HepG2 (cell line): ENCODE results near the gene IL18RAP. TPM values are rescaled to one million over a fixed set of nuclear protein-coding genes. Genes with fewer than 3 reads are reported as not detected.

Experiments used
- ATAC-seq: fragments of 200-7000 bp; cut with Tn5 transposase; 3 replicates; pipeline ENCODE4 v1.9.1; 2020; ENCODE audit warnings: mild to moderate bottlenecking, moderate library complexity
- BruUV-seq: library from RNA; stranded (reverse); fragments of 400-500 nt; replicated peaks from 2 replicates; lab custom pipeline; 2021; lab: Mats Ljungman, UMichigan
- CTCF ChIA-PET: fragments of 300-600 bp; formaldehyde crosslinking; extraction: SDS; loops from one replicate; lab custom pipeline; 2021; ENCODE audit warnings: low total read pairs, inconsistent platforms, low intra/inter-chr PET ratio; lab: Yijun Ruan, JAX
- POLR2A ChIA-PET: fragments of 350-600 bp; sonication (Branson Sonifier 250); formaldehyde crosslinking; loops from one replicate; lab custom pipeline; 2020; ENCODE audit warnings: antibody characterized with exemption, inconsistent platforms; lab: Yijun Ruan, JAX
- DNase-seq: peaks from one replicate; pipeline ENCODE4 v3.0.0-alpha.2; 2015; ENCODE audit warnings: low spot score
- FAIRE-seq: peaks from 3 replicates; lab custom pipeline; 2011; peaks lifted over from hg19 to GRCh38; lab: Jason Lieb, UNC
- H2AFZ ChIP-seq: one replicate; pipeline ENCODE4 v1.6.1; 2011; ENCODE audit warnings: low read length, inconsistent platforms
- H3K27ac ChIP-seq: fragments of 300-600 bp; 3 replicates; pipeline ENCODE4 v1.8.0; 2011; ENCODE audit warnings: mixed run types, mild to moderate bottlenecking, mixed read lengths, low read length, inconsistent platforms; ENCODE audit not compliant: insufficient read depth; ENCODE audit errors: extremely low read length
- H3K27me3 ChIP-seq, 2 experiments: fragments of 200-600 bp in 1 of 2; 2 replicates in 1 of 2; 3 replicates in 1 of 2; pipeline versions ENCODE4 v1.6.0 to v1.8.0; 2011; ENCODE audit warnings: low read length in 2 of 2, mild to moderate bottlenecking in 2 of 2, moderate library complexity in 2 of 2, inconsistent platforms in 1 of 2; ENCODE audit not compliant: insufficient read depth in 2 of 2, control insufficient read depth in 1 of 2
- H3K36me3 ChIP-seq, 2 experiments: fragments of 200-600 bp in 1 of 2; replicated peaks in 1 of 2; 2 replicates in 1 of 2; 3 replicates in 1 of 2; pipeline versions ENCODE4 v1.5.1 to v1.8.0; 2011; ENCODE audit warnings: low read length in 2 of 2, inconsistent platforms in 1 of 2; ENCODE audit not compliant: insufficient read depth in 2 of 2, control insufficient read depth in 1 of 2
- H3K4me1 ChIP-seq: 2 replicates; pipeline ENCODE4 v1.5.1; 2012; ENCODE audit warnings: low read length, inconsistent platforms; ENCODE audit not compliant: insufficient read depth
- H3K4me2 ChIP-seq: 2 replicates; pipeline ENCODE4 v1.6.0; 2011; ENCODE audit warnings: low read depth, low read length, inconsistent platforms
- H3K4me3 ChIP-seq, 3 experiments: fragments of 200-600 bp in 1 of 3; sonication (generic), shearing (Covaris generic) in 1 of 3; replicated peaks in 1 of 3; 2 replicates each; pipeline ENCODE4 v1.5.1; 2011 to 2016; ENCODE audit warnings: low read length in 3 of 3, inconsistent platforms in 2 of 3, low read depth in 2 of 3, mild to moderate bottlenecking in 2 of 3, control low read depth in 1 of 3, mixed read lengths in 1 of 3; ENCODE audit not compliant: insufficient read depth in 1 of 3
- H3K79me2 ChIP-seq: one replicate; pipeline ENCODE4 v1.6.1; 2011; ENCODE audit warnings: low read length, inconsistent platforms; ENCODE audit not compliant: insufficient read depth
- H3K9ac ChIP-seq: 2 replicates; pipeline ENCODE4 v1.6.0; 2011; ENCODE audit warnings: mild to moderate bottlenecking, low read depth, low read length, inconsistent platforms; ENCODE audit not compliant: insufficient read depth
- H3K9me3 ChIP-seq: 2 replicates; pipeline ENCODE4 v1.5.1; 2012; ENCODE audit warnings: mild to moderate bottlenecking, low read length
- H4K20me1 ChIP-seq: 2 replicates; pipeline ENCODE4 v1.6.0; 2011; ENCODE audit warnings: inconsistent platforms, mild to moderate bottlenecking, low read length, moderate library complexity; ENCODE audit not compliant: insufficient read depth
- DPF2 ChIP-seq: sonication (generic); formaldehyde crosslinking; IDR thresholded peaks from 2 replicates; pipeline ENCODE4 v1.4.0; 2020; ENCODE audit warnings: mild to moderate bottlenecking, low read depth, missing genetic modification reagents, borderline replicate concordance
- MZF1 ChIP-seq: sonication (generic); formaldehyde crosslinking; IDR thresholded peaks from 2 replicates; pipeline ENCODE4 v1.8.1; 2023; ENCODE audit warnings: mild to moderate bottlenecking, missing genetic modification reagents, borderline replicate concordance
- NFE2L2 ChIP-seq: fragments of 150-350 bp; IDR thresholded peaks from 2 replicates; pipeline ENCODE4 v1.6.1; 2014; ENCODE audit warnings: low read length
- THYN1 ChIP-seq: sonication (generic); formaldehyde crosslinking; IDR thresholded peaks from 2 replicates; pipeline ENCODE4 v1.8.1; 2023; ENCODE audit warnings: low read depth, mild to moderate bottlenecking, moderate library complexity, missing genetic modification reagents, borderline replicate concordance
- ZBTB10 ChIP-seq: sonication (generic); formaldehyde crosslinking; IDR thresholded peaks from 2 replicates; pipeline ENCODE4 v1.4.0; 2020; ENCODE audit warnings: missing genetic modification reagents, borderline replicate concordance
- ZNF180 ChIP-seq: sonication (generic); formaldehyde crosslinking; IDR thresholded peaks from 2 replicates; pipeline ENCODE4 v1.4.0; 2020; ENCODE audit warnings: low read depth, missing genetic modification reagents, borderline replicate concordance
- ZNF468 ChIP-seq: sonication (generic); formaldehyde crosslinking; IDR thresholded peaks from 2 replicates; pipeline ENCODE4 v1.8.0; 2022; ENCODE audit warnings: mild to moderate bottlenecking, moderate library complexity, missing genetic modification reagents
- in situ Hi-C: cut with HindIII; loops from 2 replicates; pipeline ENCODE4 v1.10.0; 2017; ENCODE audit warnings: low pct_unique_long_range_greater_than_20kb; ENCODE audit not compliant: extremely low pct_ligation_motif_present
- intact Hi-C: fragments of 100-400 bp; cut with micrococcal nuclease; formaldehyde crosslinking; loops from one replicate; pipeline ENCODE4 v1.10.0; 2022; ENCODE audit not compliant: unreplicated experiment
- polyA plus RNA-seq, 8 experiments: library from polyadenylated mRNA; depleted of rRNA in 3 of 8; stranded (reverse) in 7 of 8; unstranded in 1 of 8; fragments of >200 nt; fragmentation: Illumina TruSeq in 4 of 8; extraction: Trizol in 4 of 8; gene quantifications; 2 replicates each; pipeline versions ENCODE4 v1.2.1 to v1.2.3, GENCODE V29; 2011 to 2016; ENCODE audit warnings: low read depth in 4 of 8, missing spikeins in 1 of 8, mixed read lengths in 1 of 8; ENCODE audit not compliant: insufficient read depth in 1 of 8
- total RNA-seq, 5 experiments: library from RNA; depleted of rRNA; stranded (reverse); fragments of >200 nt; fragmentation: Illumina TruSeq; extraction: Trizol; gene quantifications; 2 replicates each; pipeline ENCODE4 v1.2.3, GENCODE V29; 2016; ENCODE audit warnings: low read depth in 1 of 5
- TF ChIP-seq, protein P1 (sequence below): sonication (generic); formaldehyde crosslinking; IDR thresholded peaks from 2 replicates; pipeline ENCODE4 v1.4.0; 2020; ENCODE audit warnings: missing genetic modification reagents, borderline replicate concordance

The IL18RAP gene
- total and polyA plus RNA-seq, 2 of the 13 experiments (the other 11 are each of a cell fraction or from before 2014, with no cell fraction given) = 0.05 TPM; not detected in 1

GRCh38 chr2:102492006-102492405 lies 69.0 kb downstream of the IL18RAP start:
- Histone ChIP-seq H3K36me3 (no peaks in the 10 kb centered on the region), H3K9me3 (no peaks in the 10 kb centered on the region), H3K4me3 (no peak overlapping the region), H3K9ac (no peak overlapping the region), H3K27ac (no peak overlapping the region), H3K27me3 (no peaks in the 10 kb centered on the region), H2AFZ (no peak overlapping the region), H3K4me2 (no peak overlapping the region), H4K20me1 (no peaks in the 10 kb centered on the region), H3K4me1 (no peaks in the 10 kb centered on the region), H3K79me2 (no peaks in the 10 kb centered on the region)
- no TSS peak for BruUV-seq
- intact Hi-C loops (no loop called here), in situ Hi-C loops (no loop called here)
- ChIA-PET CTCF (no interaction called here), POLR2A (no interaction called here)
- DNase-seq = no peak
- ATAC-seq = no peak
- FAIRE-seq = no peak
- TF ChIP-seq ZNF468 (no peak), ZNF180 (CRISPR knock-in tag) (no peak), MZF1 (no peak), NFE2L2 (no peak), DPF2 (no peak), ZBTB10 (CRISPR knock-in tag) (no peak), THYN1 (no peak)
- TF ChIP-seq, protein P1, sequence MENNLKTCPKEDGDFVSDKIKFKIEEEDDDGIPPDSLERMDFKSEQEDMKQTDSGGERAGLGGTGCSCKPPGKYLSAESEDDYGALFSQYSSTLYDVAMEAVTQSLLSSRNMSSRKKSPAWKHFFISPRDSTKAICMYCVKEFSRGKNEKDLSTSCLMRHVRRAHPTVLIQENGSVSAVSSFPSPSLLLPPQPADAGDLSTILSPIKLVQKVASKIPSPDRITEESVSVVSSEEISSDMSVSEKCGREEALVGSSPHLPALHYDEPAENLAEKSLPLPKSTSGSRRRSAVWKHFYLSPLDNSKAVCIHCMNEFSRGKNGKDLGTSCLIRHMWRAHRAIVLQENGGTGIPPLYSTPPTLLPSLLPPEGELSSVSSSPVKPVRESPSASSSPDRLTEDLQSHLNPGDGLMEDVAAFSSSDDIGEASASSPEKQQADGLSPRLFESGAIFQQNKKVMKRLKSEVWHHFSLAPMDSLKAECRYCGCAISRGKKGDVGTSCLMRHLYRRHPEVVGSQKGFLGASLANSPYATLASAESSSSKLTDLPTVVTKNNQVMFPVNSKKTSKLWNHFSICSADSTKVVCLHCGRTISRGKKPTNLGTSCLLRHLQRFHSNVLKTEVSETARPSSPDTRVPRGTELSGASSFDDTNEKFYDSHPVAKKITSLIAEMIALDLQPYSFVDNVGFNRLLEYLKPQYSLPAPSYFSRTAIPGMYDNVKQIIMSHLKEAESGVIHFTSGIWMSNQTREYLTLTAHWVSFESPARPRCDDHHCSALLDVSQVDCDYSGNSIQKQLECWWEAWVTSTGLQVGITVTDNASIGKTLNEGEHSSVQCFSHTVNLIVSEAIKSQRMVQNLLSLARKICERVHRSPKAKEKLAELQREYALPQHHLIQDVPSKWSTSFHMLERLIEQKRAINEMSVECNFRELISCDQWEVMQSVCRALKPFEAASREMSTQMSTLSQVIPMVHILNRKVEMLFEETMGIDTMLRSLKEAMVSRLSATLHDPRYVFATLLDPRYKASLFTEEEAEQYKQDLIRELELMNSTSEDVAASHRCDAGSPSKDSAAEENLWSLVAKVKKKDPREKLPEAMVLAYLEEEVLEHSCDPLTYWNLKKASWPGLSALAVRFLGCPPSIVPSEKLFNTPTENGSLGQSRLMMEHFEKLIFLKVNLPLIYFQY = no peak
